Measurements from ENCODE around the gene CDC34. TPM values are rescaled to one million over a fixed set of nuclear protein-coding genes. Genes with fewer than 3 reads are reported as not detected.

The CDC34 gene
- total RNA-seq, 1 experiment from 2014 or later, result 113 TPM

DNA sequence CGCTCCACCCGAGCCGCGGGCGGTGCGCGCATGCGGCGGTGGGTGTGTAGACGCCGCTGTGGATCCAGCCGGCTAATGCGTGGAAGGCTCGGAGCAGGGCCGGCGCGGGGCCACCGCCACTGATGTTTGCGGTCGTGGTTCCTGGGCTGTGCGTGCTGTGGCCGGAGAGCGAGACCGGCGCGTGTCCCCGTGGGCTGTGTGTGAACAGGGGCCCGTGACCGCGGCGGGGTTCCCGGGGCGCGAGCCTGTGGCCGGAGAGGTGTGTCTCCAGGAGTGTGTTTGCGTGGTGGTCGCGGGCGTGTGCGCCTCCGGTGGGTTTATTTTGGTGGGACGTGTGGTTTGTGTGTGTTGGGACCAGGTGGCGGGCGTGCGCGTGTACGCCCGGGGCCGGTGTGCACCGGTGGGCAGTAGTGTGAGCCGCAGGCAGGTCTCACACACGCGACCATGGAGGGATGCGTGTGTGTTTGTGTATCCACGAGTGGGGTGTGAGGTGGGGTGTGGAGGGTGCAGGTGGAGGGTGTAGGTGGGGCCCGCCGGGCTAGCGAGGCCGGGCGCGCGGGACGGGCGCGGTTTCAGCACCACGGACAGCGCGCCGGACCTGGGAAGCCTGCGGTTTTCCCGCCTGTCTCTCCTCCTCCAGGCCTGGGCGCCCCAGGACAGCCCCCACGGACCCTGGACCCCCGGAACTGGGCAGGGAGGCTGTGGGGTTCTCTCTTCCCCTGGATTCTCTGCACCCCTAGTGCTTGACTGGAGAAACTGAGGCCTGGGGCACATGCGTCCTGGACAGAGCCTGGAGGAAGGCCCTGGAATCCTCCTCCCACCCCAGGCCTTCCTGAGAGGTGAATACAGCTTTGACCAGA is 59.8 kb downstream of the CDC34 start:
- intact Hi-C loops (cut with micrococcal nuclease; ENCODE audit: unreplicated experiment), result no loop called here
- CTCF ChIA-PET, result no interaction called here
- no peaks in the 10 kb centered on the region for H3K27me3 ChIP-seq (replicated peaks; ENCODE audit: insufficient read depth, low read depth, low read length, poor library complexity)

More for the DNA sequence above, 59.8 kb downstream of the CDC34 start:
- H3K9me3 ChIP-seq (ENCODE audit: low read depth, low read length, poor library complexity, severe bottlenecking), result no peaks in the 10 kb centered on the region
- POLR2A ChIA-PET (ENCODE audit: low non-redundant PET), result no interaction called here
- H3K27ac ChIP-seq (ENCODE audit: low read depth, low read length, poor library complexity, severe bottlenecking), result no peak overlapping the region
- peaks cover 23% of the 10 kb centered on the region for H3K4me1 ChIP-seq (ENCODE audit: insufficient read depth, low read length, poor library complexity, severe bottlenecking)
- TF ChIP-seq, protein P1, sequence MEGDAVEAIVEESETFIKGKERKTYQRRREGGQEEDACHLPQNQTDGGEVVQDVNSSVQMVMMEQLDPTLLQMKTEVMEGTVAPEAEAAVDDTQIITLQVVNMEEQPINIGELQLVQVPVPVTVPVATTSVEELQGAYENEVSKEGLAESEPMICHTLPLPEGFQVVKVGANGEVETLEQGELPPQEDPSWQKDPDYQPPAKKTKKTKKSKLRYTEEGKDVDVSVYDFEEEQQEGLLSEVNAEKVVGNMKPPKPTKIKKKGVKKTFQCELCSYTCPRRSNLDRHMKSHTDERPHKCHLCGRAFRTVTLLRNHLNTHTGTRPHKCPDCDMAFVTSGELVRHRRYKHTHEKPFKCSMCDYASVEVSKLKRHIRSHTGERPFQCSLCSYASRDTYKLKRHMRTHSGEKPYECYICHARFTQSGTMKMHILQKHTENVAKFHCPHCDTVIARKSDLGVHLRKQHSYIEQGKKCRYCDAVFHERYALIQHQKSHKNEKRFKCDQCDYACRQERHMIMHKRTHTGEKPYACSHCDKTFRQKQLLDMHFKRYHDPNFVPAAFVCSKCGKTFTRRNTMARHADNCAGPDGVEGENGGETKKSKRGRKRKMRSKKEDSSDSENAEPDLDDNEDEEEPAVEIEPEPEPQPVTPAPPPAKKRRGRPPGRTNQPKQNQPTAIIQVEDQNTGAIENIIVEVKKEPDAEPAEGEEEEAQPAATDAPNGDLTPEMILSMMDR (conservative IDR thresholded peaks at IDR 0.05; ENCODE audit: low read depth, low read length), result no peak
- TF ChIP-seq EZH2 (IDR thresholded peaks at IDR 0.05; ENCODE audit: borderline replicate concordance, low read depth, low read length, poor library complexity, severe bottlenecking), result no peak
- no peak for DNase-seq (ENCODE audit: low spot score)
- peak overlapping the region; percentile 50 for H3K4me3 ChIP-seq (ENCODE audit: low read depth, low read length, poor library complexity, severe bottlenecking)
- no TSS peak for BruUV-seq (replicated peaks)
- H3K36me3 ChIP-seq (ENCODE audit: insufficient read depth, low read length, poor library complexity, severe bottlenecking), result no peaks in the 10 kb centered on the region

Other genes with a start within 250 kb of the CDC34 start
- 2.6 and 3.1 TPM in 2 replicates for gene PLPP2, start 240.4 kb upstream of the CDC34 start, total RNA-seq (2021)
- 44.1 and 47.8 TPM in 2 replicates for gene MIER2, start 187.0 kb upstream of the CDC34 start, total RNA-seq (2021)
- 1.8 and 3.5 TPM in 2 replicates for gene C2CD4C, start 122.6 kb upstream of the CDC34 start, total RNA-seq (2021)
- 1.1 and 2.0 TPM in 2 replicates for gene SHC2, start 70.7 kb upstream of the CDC34 start, total RNA-seq (2021)
- gene MADCAM1, start 35.3 kb upstream of the CDC34 start, total RNA-seq (2021), result 0.59 and 0.84 TPM in 2 replicates
- 20.7 and 22.2 TPM in 2 replicates for gene TPGS1, start 24.3 kb upstream of the CDC34 start, total RNA-seq (2021)
- gene GZMM, start 12.3 kb downstream of the CDC34 start, total RNA-seq (2021), result 1.0 and 2.5 TPM in 2 replicates
- 865 TPM in 2 replicates for gene BSG, start 40.8 kb downstream of the CDC34 start, total RNA-seq (2021)
- gene HCN2, start 58.1 kb downstream of the CDC34 start, total RNA-seq (2021), result 13.1 and 15.7 TPM in 2 replicates
- gene POLRMT, start 101.8 kb downstream of the CDC34 start, total RNA-seq (2021), result 100 and 107 TPM in 2 replicates
- 0.19 and 0.57 TPM in 2 replicates for gene FGF22, start 108.1 kb downstream of the CDC34 start, total RNA-seq (2021)
- gene RNF126, start 131.5 kb downstream of the CDC34 start, total RNA-seq (2021), result 90.2 and 93.3 TPM in 2 replicates
- gene FSTL3, start 144.6 kb downstream of the CDC34 start, total RNA-seq (2021), result 5.9 and 6.0 TPM in 2 replicates
- not detected in 2 replicates for gene PRSS57, start 163.7 kb downstream of the CDC34 start, total RNA-seq (2021)
- 21.2 and 40.3 TPM in 2 replicates for gene PALM, start 177.2 kb downstream of the CDC34 start, total RNA-seq (2021)
- gene MISP, start 219.4 kb downstream of the CDC34 start, total RNA-seq (2021), result 0.11 TPM in 1 of 2 replicates, not detected in the other

Data from A673 (cell line).